ENCODE data around the gene MTERF4. TPM values are rescaled to one million over a fixed set of nuclear protein-coding genes. Genes with fewer than 3 reads are reported as not detected.

Gene MTERF4
- total RNA-seq, 1 donor from 2014 or later, result 35.5 TPM

DNA sequence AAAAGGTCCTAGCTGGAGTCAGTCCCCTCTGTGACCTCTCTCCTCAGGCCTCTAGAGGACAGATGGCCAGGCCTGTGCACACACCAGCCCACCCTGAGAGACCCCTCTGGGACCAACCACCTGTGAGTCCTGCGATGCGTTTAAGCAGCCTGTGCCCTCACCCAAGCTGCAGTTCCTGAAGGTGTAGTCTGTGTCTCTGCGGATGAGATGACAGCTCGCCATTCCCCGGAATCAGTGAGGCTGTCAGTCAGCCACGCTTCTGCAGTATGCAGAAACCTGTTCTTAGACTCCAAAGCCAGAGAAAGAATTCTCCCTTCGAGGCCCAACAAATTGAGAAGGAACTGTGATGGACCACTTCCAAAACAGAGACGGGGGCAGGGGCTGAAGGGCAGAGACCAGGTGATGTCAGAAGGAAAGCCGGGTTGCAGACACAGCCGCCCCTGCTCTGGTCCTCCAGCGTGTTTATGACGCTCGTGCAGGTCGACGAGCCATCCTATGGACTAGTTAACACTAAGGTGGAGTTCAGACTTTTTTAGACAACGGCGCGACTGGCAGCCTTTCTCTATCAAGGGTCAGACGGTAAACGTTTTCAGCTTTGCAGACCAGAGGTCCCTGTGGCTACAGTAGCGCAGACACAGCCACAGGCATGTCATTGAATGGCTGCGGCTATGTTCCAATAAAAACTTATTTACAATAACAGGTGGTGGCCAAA is 10.2 kb downstream of the MTERF4 start:
- Histone ChIP-seq H3K4me3 (ENCODE audit: low read depth, low read length) (no peak overlapping the region), H3K36me3 (ENCODE audit: control insufficient read depth, insufficient read depth, low read length) (peaks cover 38% of the 10 kb centered on the region), H3K27me3 (ENCODE audit: control insufficient read depth, insufficient read depth, low read length) (no peaks in the 10 kb centered on the region)
- FAIRE-seq (no peak), DNase-seq (ENCODE audit: low read depth) (no peak)
- TF ChIP-seq, protein P1, sequence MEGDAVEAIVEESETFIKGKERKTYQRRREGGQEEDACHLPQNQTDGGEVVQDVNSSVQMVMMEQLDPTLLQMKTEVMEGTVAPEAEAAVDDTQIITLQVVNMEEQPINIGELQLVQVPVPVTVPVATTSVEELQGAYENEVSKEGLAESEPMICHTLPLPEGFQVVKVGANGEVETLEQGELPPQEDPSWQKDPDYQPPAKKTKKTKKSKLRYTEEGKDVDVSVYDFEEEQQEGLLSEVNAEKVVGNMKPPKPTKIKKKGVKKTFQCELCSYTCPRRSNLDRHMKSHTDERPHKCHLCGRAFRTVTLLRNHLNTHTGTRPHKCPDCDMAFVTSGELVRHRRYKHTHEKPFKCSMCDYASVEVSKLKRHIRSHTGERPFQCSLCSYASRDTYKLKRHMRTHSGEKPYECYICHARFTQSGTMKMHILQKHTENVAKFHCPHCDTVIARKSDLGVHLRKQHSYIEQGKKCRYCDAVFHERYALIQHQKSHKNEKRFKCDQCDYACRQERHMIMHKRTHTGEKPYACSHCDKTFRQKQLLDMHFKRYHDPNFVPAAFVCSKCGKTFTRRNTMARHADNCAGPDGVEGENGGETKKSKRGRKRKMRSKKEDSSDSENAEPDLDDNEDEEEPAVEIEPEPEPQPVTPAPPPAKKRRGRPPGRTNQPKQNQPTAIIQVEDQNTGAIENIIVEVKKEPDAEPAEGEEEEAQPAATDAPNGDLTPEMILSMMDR (IDR thresholded peaks at IDR 0.05; ENCODE audit: insufficient read depth, low read length, severe bottlenecking), result no peak

GRCh38 chr2:241091201-241091600 is 10.9 kb downstream of the MTERF4 start:
- H3K36me3 ChIP-seq (ENCODE audit: control insufficient read depth, insufficient read depth, low read length), result peaks cover 43% of the 10 kb centered on the region
- H3K27me3 ChIP-seq (ENCODE audit: control insufficient read depth, insufficient read depth, low read length), result no peaks in the 10 kb centered on the region
- no peak for FAIRE-seq
- TF ChIP-seq, protein P1 (IDR thresholded peaks at IDR 0.05; ENCODE audit: insufficient read depth, low read length, severe bottlenecking), result no peak
- H3K4me3 ChIP-seq (ENCODE audit: low read depth, low read length), result no peak overlapping the region
- DNase-seq (ENCODE audit: low read depth), result no peak

- Histone ChIP-seq H3K4me3 (ENCODE audit: low read depth, low read length) (no peak overlapping the region), H3K27me3 (ENCODE audit: control insufficient read depth, insufficient read depth, low read length) (no peaks in the 10 kb centered on the region), H3K36me3 (ENCODE audit: control insufficient read depth, insufficient read depth, low read length) (peaks cover 40% of the 10 kb centered on the region)
- DNase-seq (ENCODE audit: low read depth), result no peak
- TF ChIP-seq, protein P1 (IDR thresholded peaks at IDR 0.05; ENCODE audit: insufficient read depth, low read length, severe bottlenecking), result no peak
- FAIRE-seq, result no peak
Measured at GRCh38 chr2:241088791-241089732, 13.0 kb downstream of the MTERF4 start.

DNA sequence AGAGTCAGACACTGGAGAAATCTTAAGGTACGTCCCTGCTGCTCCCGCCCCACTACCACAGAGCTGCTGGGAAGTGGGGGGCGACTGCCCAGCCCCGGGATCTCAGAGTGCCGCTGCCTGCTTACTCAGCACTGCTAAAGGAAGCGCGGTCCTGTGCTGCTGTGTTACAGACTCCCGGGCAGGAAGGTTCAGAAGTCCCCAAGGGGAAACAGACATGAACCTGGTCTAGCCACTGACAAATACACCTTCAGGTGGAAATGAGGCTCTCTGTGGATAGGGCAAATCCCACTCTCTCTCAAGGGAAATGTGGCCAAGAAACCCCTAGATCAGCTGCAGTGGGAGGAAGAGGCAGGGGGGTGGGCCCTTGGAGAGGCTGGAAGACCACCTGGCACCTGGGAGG is 13.7 kb downstream of the MTERF4 start:
- no peak for FAIRE-seq
- peaks cover 38% of the 10 kb centered on the region for H3K36me3 ChIP-seq (ENCODE audit: control insufficient read depth, insufficient read depth, low read length)

DNA sequence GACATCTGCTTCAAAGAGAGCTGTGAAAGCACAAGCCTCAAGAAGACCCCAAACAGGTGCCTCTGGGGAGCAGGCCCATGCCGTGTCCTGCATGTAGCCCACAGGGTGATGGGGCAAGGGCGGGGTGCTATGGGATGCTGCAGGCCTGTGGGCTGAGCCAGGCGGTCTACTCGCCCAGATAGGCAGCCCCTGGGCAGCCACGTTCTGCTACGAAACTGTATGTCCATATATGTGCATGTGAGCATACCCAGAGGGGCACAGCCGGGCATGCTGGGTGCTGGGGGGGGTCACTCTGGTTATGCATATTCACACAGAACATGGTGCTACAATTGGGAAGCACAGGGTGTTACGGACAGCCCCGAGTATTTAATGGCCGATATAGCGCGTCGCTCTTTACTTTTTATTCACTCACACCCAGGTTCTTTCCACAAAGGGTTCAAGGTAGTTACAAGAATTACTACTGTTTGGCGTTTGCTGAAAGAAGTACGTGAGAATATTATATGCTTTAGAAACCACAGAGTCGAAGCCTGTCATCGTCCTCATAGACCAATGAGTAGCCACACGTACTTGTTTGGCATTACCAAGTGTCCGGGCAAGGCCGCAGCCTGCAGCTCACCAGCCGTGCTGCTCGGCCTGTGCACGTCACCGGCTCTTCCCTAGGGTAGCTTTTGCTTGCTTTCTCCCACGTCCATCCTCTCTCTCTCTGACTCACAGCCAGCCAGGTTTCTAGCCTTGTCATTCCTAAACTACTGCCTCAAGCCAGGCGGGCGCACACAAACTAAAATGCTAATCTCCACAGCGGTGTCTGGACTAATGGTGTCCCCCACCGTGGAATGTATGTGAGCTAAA is 14.4 kb downstream of the MTERF4 start:
- TF ChIP-seq, protein P1 (IDR thresholded peaks at IDR 0.05; ENCODE audit: insufficient read depth, low read length, severe bottlenecking), result no peak
- H3K36me3 ChIP-seq (ENCODE audit: control insufficient read depth, insufficient read depth, low read length), result peaks cover 35% of the 10 kb centered on the region
- H3K27me3 ChIP-seq (ENCODE audit: control insufficient read depth, insufficient read depth, low read length), result no peaks in the 10 kb centered on the region
- FAIRE-seq, result no peak
- no peak overlapping the region for H3K4me3 ChIP-seq (ENCODE audit: low read depth, low read length)
- DNase-seq (ENCODE audit: low read depth), result no peak

More for the DNA sequence above, 13.7 kb downstream of the MTERF4 start:
- no peak for DNase-seq (ENCODE audit: low read depth)
- H3K27me3 ChIP-seq (ENCODE audit: control insufficient read depth, insufficient read depth, low read length), result no peaks in the 10 kb centered on the region
- TF ChIP-seq, protein P1 (IDR thresholded peaks at IDR 0.05; ENCODE audit: insufficient read depth, low read length, severe bottlenecking), result no peak
- H3K4me3 ChIP-seq (ENCODE audit: low read depth, low read length), result no peak overlapping the region
